H1 (cell line): ENCODE results near the gene RNASE11. TPM values are rescaled to one million over a fixed set of nuclear protein-coding genes. Genes with fewer than 3 reads are reported as not detected.

Experiments used
- CTCF ChIA-PET: fragments of 300-600 bp; sonication (Branson Sonifier 250); formaldehyde crosslinking; loops from one replicate; lab custom pipeline; 2021; ENCODE audit not compliant: partially characterized antibody; lab: Charles Lee
- POLR2A ChIA-PET: fragments of 300-600 bp; sonication (Branson Sonifier 250); formaldehyde crosslinking; loops from one replicate; lab custom pipeline; 2021; ENCODE audit warnings: inconsistent platforms; ENCODE audit not compliant: partially characterized antibody; lab: Charles Lee
- DNase-seq, 2 experiments: peaks; one replicate each; pipeline versions ENCODE4 v3.0.0 to v3.0.0-alpha.2; 2010 to 2022; ENCODE audit warnings: low spot score in 2 of 2, low read depth in 1 of 2, mixed read lengths in 1 of 2
- FAIRE-seq: peaks from 2 replicates; lab custom pipeline; 2011; peaks lifted over from hg19 to GRCh38; lab: Jason Lieb, UNC
- H2AFZ ChIP-seq: 2 replicates; pipeline ENCODE4 v1.8.1; 2012; ENCODE audit warnings: low read length, inconsistent platforms
- H2AK5ac ChIP-seq: 2 replicates; pipeline ENCODE4 v1.6.1; 2013; ENCODE audit warnings: low read depth, low read length
- H2BK120ac ChIP-seq: replicated peaks from 2 replicates; pipeline ENCODE3; 2013; ENCODE audit warnings: low read depth, low read length, inconsistent platforms
- H2BK12ac ChIP-seq: 2 replicates; pipeline ENCODE4 v1.6.1; 2013; ENCODE audit warnings: low read depth, low read length
- H2BK15ac ChIP-seq: 2 replicates; pipeline ENCODE4 v1.6.1; 2013; ENCODE audit warnings: low read length
- H2BK20ac ChIP-seq: 2 replicates; pipeline ENCODE4 v1.6.1; 2013; ENCODE audit warnings: low read length
- H2BK5ac ChIP-seq: 2 replicates; pipeline ENCODE4 v1.6.1; 2013; ENCODE audit warnings: low read depth, low read length
- H3K14ac ChIP-seq: 2 replicates; pipeline ENCODE4 v1.6.1; 2013; ENCODE audit warnings: inconsistent platforms; ENCODE audit not compliant: insufficient read length
- H3K18ac ChIP-seq: 2 replicates; pipeline ENCODE4 v1.6.1; 2013; ENCODE audit warnings: low read length; ENCODE audit errors: extremely low read depth
- H3K23ac ChIP-seq: 2 replicates; pipeline ENCODE4 v1.6.1; 2013; ENCODE audit warnings: inconsistent platforms; ENCODE audit not compliant: insufficient read length
- H3K23me2 ChIP-seq: 2 replicates; pipeline ENCODE4 v1.6.1; 2013; ENCODE audit warnings: low read depth, low read length
- H3K27ac ChIP-seq: 2 replicates; pipeline ENCODE4 v1.6.1; 2011; ENCODE audit warnings: low read depth, low read length, inconsistent platforms
- H3K27me3 ChIP-seq, 4 experiments: replicated peaks in 1 of 4; 1 replicate in 1 of 4; 2 replicates in 3 of 4; pipeline versions ENCODE4 v1.6.1 to v1.8.1; 2011 to 2013; ENCODE audit warnings: low read length in 3 of 4, mild to moderate bottlenecking in 3 of 4, inconsistent platforms in 2 of 4, mixed read lengths in 2 of 4, moderate library complexity in 1 of 4; ENCODE audit not compliant: control insufficient read depth in 3 of 4, insufficient read depth in 3 of 4; ENCODE audit errors: extremely low read depth in 1 of 4
- H3K36me3 ChIP-seq, 4 experiments: 2 replicates each; pipeline versions ENCODE4 v1.6.1 to v1.8.1; 2011 to 2013; ENCODE audit warnings: mild to moderate bottlenecking in 4 of 4, low read length in 3 of 4, moderate library complexity in 2 of 4, control low read depth in 1 of 4, inconsistent platforms in 1 of 4; ENCODE audit not compliant: insufficient read depth in 4 of 4, control insufficient read depth in 2 of 4
- H3K4ac ChIP-seq: replicated peaks from 2 replicates; pipeline ENCODE3; 2013; ENCODE audit warnings: low read length, low read depth, mixed read lengths, inconsistent platforms; ENCODE audit not compliant: insufficient read length
- H3K4me1 ChIP-seq, 4 experiments: replicated peaks in 1 of 4; 1 replicate in 1 of 4; 2 replicates in 3 of 4; pipeline versions ENCODE4 v1.6.1 to v1.8.1; 2011 to 2013; ENCODE audit warnings: low read length in 3 of 4, inconsistent platforms in 2 of 4, mixed read lengths in 1 of 4; ENCODE audit not compliant: insufficient read depth in 4 of 4, control insufficient read depth in 3 of 4
- H3K4me2 ChIP-seq, 2 experiments: 2 replicates each; pipeline versions ENCODE4 v1.6.1 to v1.8.1; 2011 to 2013; ENCODE audit warnings: low read depth in 2 of 2, low read length in 2 of 2, control low read depth in 1 of 2, inconsistent platforms in 1 of 2, mild to moderate bottlenecking in 1 of 2; ENCODE audit not compliant: insufficient read depth in 1 of 2
- H3K4me3 ChIP-seq, 4 experiments: fragments of 200-600, 300-600 bp in 1 of 4; sonication (generic), shearing (Covaris generic), sonication (Bioruptor Twin) in 1 of 4; 2 replicates each; pipeline versions ENCODE4 v1.5.1 to v1.8.1; 2011 to 2016; ENCODE audit warnings: low read length in 4 of 4, low read depth in 3 of 4, control low read depth in 2 of 4, inconsistent platforms in 2 of 4, mild to moderate bottlenecking in 2 of 4, mixed read lengths in 1 of 4, moderate library complexity in 1 of 4; ENCODE audit not compliant: insufficient read depth in 2 of 4; ENCODE audit errors: extremely low read depth in 1 of 4
- H3K56ac ChIP-seq: replicated peaks from 2 replicates; pipeline ENCODE3; 2013; ENCODE audit warnings: low read depth, mild to moderate bottlenecking, mixed read lengths, low read length, inconsistent platforms; ENCODE audit not compliant: insufficient read length
- H3K79me1 ChIP-seq: 2 replicates; pipeline ENCODE4 v1.6.1; 2013; ENCODE audit warnings: low read depth, low read length, control low read depth
- H3K79me2 ChIP-seq, 2 experiments: 2 replicates each; pipeline versions ENCODE4 v1.6.1 to v1.8.1; 2012 to 2013; ENCODE audit warnings: low read length in 2 of 2, mild to moderate bottlenecking in 2 of 2, inconsistent platforms in 1 of 2; ENCODE audit not compliant: insufficient read depth in 2 of 2, control insufficient read depth in 1 of 2
- H3K9ac ChIP-seq, 4 experiments: replicated peaks in 1 of 4; 1 replicate in 1 of 4; 2 replicates in 3 of 4; pipeline versions ENCODE4 v1.6.1 to v1.8.1; 2011 to 2013; ENCODE audit warnings: low read depth in 3 of 4, low read length in 3 of 4, control low read depth in 2 of 4, mild to moderate bottlenecking in 2 of 4, moderate library complexity in 2 of 4, inconsistent platforms in 1 of 4; ENCODE audit errors: extremely low read depth in 1 of 4
- H3K9me3 ChIP-seq, 2 experiments: 2 replicates each; pipeline versions ENCODE4 v1.6.1 to v1.8.1; 2012 to 2013; ENCODE audit warnings: mild to moderate bottlenecking in 2 of 2, moderate library complexity in 2 of 2, control low read depth in 1 of 2, inconsistent platforms in 1 of 2, low read depth in 1 of 2, low read length in 1 of 2, mixed read lengths in 1 of 2; ENCODE audit not compliant: insufficient read depth in 2 of 2
- H4K20me1 ChIP-seq, 2 experiments: replicated peaks in 1 of 2; 2 replicates each; pipeline versions ENCODE3 to v1.8.1; 2011 to 2013; ENCODE audit warnings: inconsistent platforms in 2 of 2, low read length in 2 of 2, mild to moderate bottlenecking in 1 of 2; ENCODE audit not compliant: insufficient read depth in 2 of 2, control insufficient read depth in 1 of 2
- H4K5ac ChIP-seq: 2 replicates; pipeline ENCODE4 v1.6.1; 2013; ENCODE audit warnings: low read length, low read depth, mixed read lengths, inconsistent platforms; ENCODE audit not compliant: insufficient read length
- H4K8ac ChIP-seq: 2 replicates; pipeline ENCODE4 v1.8.0; 2013; ENCODE audit warnings: mild to moderate bottlenecking, moderate library complexity, low read length, inconsistent platforms; ENCODE audit not compliant: insufficient read depth; ENCODE audit errors: extremely low read depth
- H4K91ac ChIP-seq: replicated peaks from 2 replicates; pipeline ENCODE3; 2013; ENCODE audit warnings: low read length, mixed read lengths, inconsistent platforms; ENCODE audit not compliant: insufficient read length
- EP300 ChIP-seq, 2 experiments: IDR thresholded peaks; 1 replicate in 1 of 2; 2 replicates in 1 of 2; pipeline ENCODE4 v1.6.1; 2011 to 2012; ENCODE audit warnings: low read depth in 2 of 2, low read length in 2 of 2, mild to moderate bottlenecking in 2 of 2, borderline replicate concordance in 1 of 2, inconsistent platforms in 1 of 2, moderate library complexity in 1 of 2
- MAFK ChIP-seq: IDR thresholded peaks from 2 replicates; pipeline ENCODE4 v1.6.1; 2012; ENCODE audit warnings: low read depth, mild to moderate bottlenecking, improper control_type of control experiment, low read length
- RBBP5 ChIP-seq: IDR thresholded peaks from 2 replicates; pipeline ENCODE4 v1.7.1; 2012; ENCODE audit warnings: low read depth, mild to moderate bottlenecking, inconsistent platforms, low read length, moderate library complexity, borderline replicate concordance
- RFX5 ChIP-seq: IDR thresholded peaks from 2 replicates; pipeline ENCODE4 v1.6.1; 2011; ENCODE audit warnings: low read depth, low read length, improper control_type of control experiment, borderline replicate concordance
- SAP30 ChIP-seq: fragments of 300-600 bp; sonication (generic); IDR thresholded peaks from 2 replicates; pipeline ENCODE4 v1.7.1; 2012; ENCODE audit warnings: low read length, moderate library complexity, mild to moderate bottlenecking, inconsistent platforms; ENCODE audit not compliant: insufficient read depth, insufficient replicate concordance
- TAF1 ChIP-seq: IDR thresholded peaks from 2 replicates; pipeline ENCODE4 v1.6.1; 2011; ENCODE audit warnings: mild to moderate bottlenecking, low read depth, low read length
- TCF12 ChIP-seq: IDR thresholded peaks from 2 replicates; pipeline ENCODE4 v1.6.1; 2011; ENCODE audit warnings: low read depth, mild to moderate bottlenecking, low read length
- WGBS, 2 experiments: shearing (Covaris generic) in 1 of 2; methylation state at CpG; one replicate each; pipeline versions ENCODE4 v1.1.6 to v1.1.7; 2013 to 2015; ENCODE audit warnings: low lambda C conversion rate in 2 of 2, mixed read lengths in 2 of 2, inconsistent platforms in 1 of 2, low coverage in 1 of 2, missing lambda C conversion rate in 1 of 2; ENCODE audit not compliant: insufficient replicate concordance in 2 of 2, insufficient coverage in 1 of 2, insufficient read length in 1 of 2; ENCODE audit errors: extremely low coverage in 1 of 2, missing lambda C conversion rate in 1 of 2; 5-methylcytosine and 5-hydroxymethylcytosine counted together
- polyA plus RNA-seq, 7 experiments: library from polyadenylated mRNA; depleted of rRNA in 3 of 7; stranded (reverse) in 5 of 7; unstranded in 2 of 7; fragments of >200 nt in 5 of 7; fragments of 200-250 nt in 2 of 7; gene quantifications; 1 replicate in 5 of 7; 2 replicates in 1 of 7; 4 replicates in 1 of 7; pipeline versions ENCODE4 v1.2.1 to v1.2.3, GENCODE V29; 2011 to 2013; ENCODE audit warnings: missing spikeins in 2 of 7, mixed read lengths in 2 of 7
- total RNA-seq: library from RNA; stranded (reverse); fragmentation: NEBNext Ultra II Directional; extraction: Animal tissue kit (Norgen Biotek cat#: 25700); gene quantifications from 2 replicates; pipeline ENCODE4 v1.2.1, GENCODE V29; 2021
- TF ChIP-seq, protein P1 (sequence below), 3 experiments: IDR thresholded peaks; 1 replicate in 2 of 3; 2 replicates in 1 of 3; pipeline versions ENCODE4 v1.5.1 to v1.6.1; 2011; ENCODE audit warnings: low read length in 3 of 3, mild to moderate bottlenecking in 3 of 3, inconsistent platforms in 2 of 3, low read depth in 1 of 3, moderate library complexity in 1 of 3; ENCODE audit not compliant: insufficient read depth in 1 of 3; ENCODE audit errors: control extremely low read depth in 1 of 3
- TF ChIP-seq, protein P2 (sequence below): IDR thresholded peaks from 2 replicates; pipeline ENCODE4 v1.6.1; 2012; ENCODE audit warnings: low read length, inconsistent platforms

RNASE11 gene
- total and polyA plus RNA-seq, 2 of the 8 experiments (the other 6 are each of a cell fraction or from before 2014, with no cell fraction given) = not detected

DNA sequence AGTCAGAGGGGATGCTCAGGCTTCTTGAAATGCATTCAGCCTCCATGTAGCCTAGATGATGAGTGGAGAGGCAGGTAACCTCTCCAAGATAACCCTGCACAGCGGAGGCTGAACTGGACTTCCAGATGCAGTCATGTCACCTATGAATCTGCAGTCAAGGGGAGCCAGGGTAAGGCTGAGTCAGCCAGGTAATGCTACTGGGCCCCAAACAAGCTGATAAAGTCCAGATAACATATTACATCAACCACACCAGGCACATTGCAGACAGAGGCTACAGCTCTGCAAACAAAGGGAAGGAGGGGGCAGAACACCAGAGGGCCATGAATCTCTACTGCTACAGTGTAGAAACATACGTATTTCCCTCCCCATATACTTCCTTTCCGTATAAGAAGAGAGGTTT, 40.9 kb downstream of the RNASE11 start:
- no peaks in the 10 kb centered on the region for H3K36me3 ChIP-seq
- WGBS, 2 experiments = 84% methylated on average over 3 of the region's 3 CpGs; no CpG with 5 or more reads in 1 of the 2 experiments
- H2AFZ ChIP-seq = peak overlapping the region; percentile 65; the same call in 1 of the 2 replicates
- TF ChIP-seq RFX5 (no peak), EP300 (IDR thresholded peaks at IDR 0.05; ENCODE audit: borderline replicate concordance in 1 of 2, low read depth in 2 of 2, low read length in 2 of 2) (no peak), TCF12 (no peak), MAFK (no peak), SAP30 (no peak), RBBP5 (no peak), TAF1 (no peak)
- TF ChIP-seq, protein P1, sequence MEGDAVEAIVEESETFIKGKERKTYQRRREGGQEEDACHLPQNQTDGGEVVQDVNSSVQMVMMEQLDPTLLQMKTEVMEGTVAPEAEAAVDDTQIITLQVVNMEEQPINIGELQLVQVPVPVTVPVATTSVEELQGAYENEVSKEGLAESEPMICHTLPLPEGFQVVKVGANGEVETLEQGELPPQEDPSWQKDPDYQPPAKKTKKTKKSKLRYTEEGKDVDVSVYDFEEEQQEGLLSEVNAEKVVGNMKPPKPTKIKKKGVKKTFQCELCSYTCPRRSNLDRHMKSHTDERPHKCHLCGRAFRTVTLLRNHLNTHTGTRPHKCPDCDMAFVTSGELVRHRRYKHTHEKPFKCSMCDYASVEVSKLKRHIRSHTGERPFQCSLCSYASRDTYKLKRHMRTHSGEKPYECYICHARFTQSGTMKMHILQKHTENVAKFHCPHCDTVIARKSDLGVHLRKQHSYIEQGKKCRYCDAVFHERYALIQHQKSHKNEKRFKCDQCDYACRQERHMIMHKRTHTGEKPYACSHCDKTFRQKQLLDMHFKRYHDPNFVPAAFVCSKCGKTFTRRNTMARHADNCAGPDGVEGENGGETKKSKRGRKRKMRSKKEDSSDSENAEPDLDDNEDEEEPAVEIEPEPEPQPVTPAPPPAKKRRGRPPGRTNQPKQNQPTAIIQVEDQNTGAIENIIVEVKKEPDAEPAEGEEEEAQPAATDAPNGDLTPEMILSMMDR (IDR thresholded peaks at IDR 0.05; ENCODE audit: control extremely low read depth in 1 of 3, insufficient read depth in 1 of 3, low read depth in 1 of 3, low read length in 3 of 3) = no peak
- TF ChIP-seq, protein P2, sequence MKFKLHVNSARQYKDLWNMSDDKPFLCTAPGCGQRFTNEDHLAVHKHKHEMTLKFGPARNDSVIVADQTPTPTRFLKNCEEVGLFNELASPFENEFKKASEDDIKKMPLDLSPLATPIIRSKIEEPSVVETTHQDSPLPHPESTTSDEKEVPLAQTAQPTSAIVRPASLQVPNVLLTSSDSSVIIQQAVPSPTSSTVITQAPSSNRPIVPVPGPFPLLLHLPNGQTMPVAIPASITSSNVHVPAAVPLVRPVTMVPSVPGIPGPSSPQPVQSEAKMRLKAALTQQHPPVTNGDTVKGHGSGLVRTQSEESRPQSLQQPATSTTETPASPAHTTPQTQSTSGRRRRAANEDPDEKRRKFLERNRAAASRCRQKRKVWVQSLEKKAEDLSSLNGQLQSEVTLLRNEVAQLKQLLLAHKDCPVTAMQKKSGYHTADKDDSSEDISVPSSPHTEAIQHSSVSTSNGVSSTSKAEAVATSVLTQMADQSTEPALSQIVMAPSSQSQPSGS = no peak

More for the DNA sequence above, 40.9 kb downstream of the RNASE11 start:
- no peak overlapping the region for H3K56ac ChIP-seq
- ChIA-PET CTCF (interaction anchor here (0.6 to 1.9 kb wide), 5 partner anchors 10 to 131 kb away, joined by 3 to 5 read pairs (median 3); partner anchors contain the start of gene APEX1), POLR2A (interaction anchor here (0.7 to 1.6 kb wide), 3 partner anchors 59 to 91 kb away, joined by 3 to 5 read pairs (median 3); partner anchors contain the start of gene APEX1)
- H2BK12ac ChIP-seq = no peak overlapping the region
- H3K4me3 ChIP-seq = no peak overlapping the region
- H2BK120ac ChIP-seq = no peak overlapping the region
- no peaks in the 10 kb centered on the region for H3K27me3 ChIP-seq
- H3K79me2 ChIP-seq = no peaks in the 10 kb centered on the region
- no peak overlapping the region for H3K9ac ChIP-seq
- H3K9me3 ChIP-seq = no peaks in the 10 kb centered on the region
- H4K20me1 ChIP-seq = no peaks in the 10 kb centered on the region
- no peak overlapping the region for H3K4ac ChIP-seq
- no peak overlapping the region for H3K27ac ChIP-seq
- no peak overlapping the region for H4K8ac ChIP-seq
- H4K91ac ChIP-seq = no peak overlapping the region
- no peaks in the 10 kb centered on the region for H3K79me1 ChIP-seq
- DNase-seq (no peak), FAIRE-seq (no peak)
- H3K23me2 ChIP-seq = no peaks in the 10 kb centered on the region
- no peak overlapping the region for H2AK5ac ChIP-seq
- H3K14ac ChIP-seq = no peak overlapping the region
- no peak overlapping the region for H3K4me2 ChIP-seq
- H2BK20ac ChIP-seq = no peak overlapping the region
- no peak overlapping the region for H2BK15ac ChIP-seq
- no peak overlapping the region for H4K5ac ChIP-seq
- H3K23ac ChIP-seq = no peak overlapping the region
- no peak overlapping the region for H3K18ac ChIP-seq
- no peak overlapping the region for H2BK5ac ChIP-seq
- H3K4me1 ChIP-seq = no peaks in the 10 kb centered on the region
